HepG2 (cell line): ENCODE results near the gene SMARCB1. TPM values are rescaled to one million over a fixed set of nuclear protein-coding genes. Genes with fewer than 3 reads are reported as not detected.
A peak's percentile ranks its signal among the peaks of the same experiment; 100 is the strongest.

ENCODE experiments used
- CBFB ChIP-seq: sonication (generic); formaldehyde crosslinking; IDR thresholded peaks from 2 replicates; pipeline ENCODE4 v1.4.0; 2020; ENCODE audit warnings: missing genetic modification reagents
- GABPB1 ChIP-seq: IDR thresholded peaks from 2 replicates; pipeline ENCODE4 v1.6.1; 2016; ENCODE audit warnings: mild to moderate bottlenecking, missing genetic modification reagents, moderate library complexity, missing compliant biosample characterization
- KAT2B ChIP-seq: fragments of 150-350 bp; IDR thresholded peaks from 2 replicates; pipeline ENCODE4 v1.6.1; 2014; ENCODE audit warnings: low read depth, low read length, borderline replicate concordance
- MTF2 ChIP-seq: sonication (generic); formaldehyde crosslinking; IDR thresholded peaks from 2 replicates; pipeline ENCODE4 v1.5.0; 2020; ENCODE audit warnings: missing genetic modification reagents, borderline replicate concordance
- PAX8 ChIP-seq: sonication (generic); formaldehyde crosslinking; IDR thresholded peaks from 2 replicates; pipeline ENCODE4 v1.8.0; 2022; ENCODE audit warnings: mild to moderate bottlenecking, missing genetic modification reagents, borderline replicate concordance
- RELA ChIP-seq: sonication (generic); formaldehyde crosslinking; IDR thresholded peaks from 2 replicates; pipeline ENCODE4 v1.4.0; 2020; ENCODE audit warnings: missing genetic modification reagents
- SNAPC2 ChIP-seq: sonication (generic); formaldehyde crosslinking; IDR thresholded peaks from 2 replicates; pipeline ENCODE4 v1.8.1; 2022; ENCODE audit warnings: mild to moderate bottlenecking, missing genetic modification reagents
- TAF1 ChIP-seq: sonication (generic); formaldehyde crosslinking; IDR thresholded peaks from 2 replicates; pipeline ENCODE4 v1.4.0; 2020; ENCODE audit warnings: missing genetic modification reagents
- XBP1 ChIP-seq: sonication (generic); formaldehyde crosslinking; IDR thresholded peaks from 2 replicates; pipeline ENCODE4 v1.5.0; 2020; ENCODE audit warnings: missing genetic modification reagents
- ZFP82 ChIP-seq: sonication (generic); formaldehyde crosslinking; IDR thresholded peaks from 2 replicates; pipeline ENCODE4 v1.5.1; 2020; ENCODE audit warnings: mild to moderate bottlenecking, missing genetic modification reagents, borderline replicate concordance
- ZNF556 ChIP-seq: sonication (generic); formaldehyde crosslinking; IDR thresholded peaks from 2 replicates; pipeline ENCODE4 v1.4.0; 2020; ENCODE audit warnings: mild to moderate bottlenecking, missing genetic modification reagents, borderline replicate concordance
- ZNF766 ChIP-seq: sonication (generic); formaldehyde crosslinking; IDR thresholded peaks from 2 replicates; pipeline ENCODE4 v1.5.0; 2020; ENCODE audit warnings: missing genetic modification reagents, borderline replicate concordance
- ZSCAN9 ChIP-seq: IDR thresholded peaks from 2 replicates; pipeline ENCODE4 v1.6.1; 2016; ENCODE audit warnings: borderline replicate concordance
- polyA plus RNA-seq, 8 experiments: library from polyadenylated mRNA; depleted of rRNA in 3 of 8; stranded (reverse) in 7 of 8; unstranded in 1 of 8; fragments of >200 nt; fragmentation: Illumina TruSeq in 4 of 8; extraction: Trizol in 4 of 8; gene quantifications; 2 replicates each; pipeline versions ENCODE4 v1.2.1 to v1.2.3, GENCODE V29; 2011 to 2016; ENCODE audit warnings: low read depth in 4 of 8, missing spikeins in 1 of 8, mixed read lengths in 1 of 8; ENCODE audit not compliant: insufficient read depth in 1 of 8
- total RNA-seq, 5 experiments: library from RNA; depleted of rRNA; stranded (reverse); fragments of >200 nt; fragmentation: Illumina TruSeq; extraction: Trizol; gene quantifications; 2 replicates each; pipeline ENCODE4 v1.2.3, GENCODE V29; 2016; ENCODE audit warnings: low read depth in 1 of 5
- TF ChIP-seq, protein P1 (sequence below): fragments of 450-650 bp; IDR thresholded peaks from 2 replicates; pipeline ENCODE4 v1.6.1; 2016
- TF ChIP-seq, protein P2 (sequence below), 2 experiments: sonication (generic) in 1 of 2; formaldehyde crosslinking in 1 of 2; IDR thresholded peaks; 2 replicates each; pipeline versions ENCODE4 v1.4.0 to v1.6.1; 2018 to 2020; ENCODE audit warnings: missing genetic modification reagents in 2 of 2, borderline replicate concordance in 1 of 2, low read depth in 1 of 2, mild to moderate bottlenecking in 1 of 2, missing biosample characterization in 1 of 2
- TF ChIP-seq, protein P3 (sequence below): sonication (generic); formaldehyde crosslinking; IDR thresholded peaks from 2 replicates; pipeline ENCODE4 v1.4.0; 2020; ENCODE audit warnings: missing genetic modification reagents
- TF ChIP-seq, protein P4 (sequence below): sonication (generic); formaldehyde crosslinking; IDR thresholded peaks from 2 replicates; pipeline ENCODE4 v1.4.0; 2020; ENCODE audit warnings: missing genetic modification reagents
- TF ChIP-seq, protein P5 (sequence below): sonication (generic); IDR thresholded peaks from 2 replicates; pipeline ENCODE4 v1.6.1; 2016; ENCODE audit warnings: low read depth, borderline replicate concordance
- TF ChIP-seq, protein P6 (sequence below): IDR thresholded peaks from 2 replicates; pipeline ENCODE4 v1.6.1; 2018; ENCODE audit warnings: missing genetic modification reagents, mild to moderate bottlenecking, missing compliant biosample characterization

The SMARCB1 gene
- total and polyA plus RNA-seq, 2 of the 13 experiments (the other 11 are each of a cell fraction or from before 2014, with no cell fraction given) = 74.0 to 166 TPM

DNA sequence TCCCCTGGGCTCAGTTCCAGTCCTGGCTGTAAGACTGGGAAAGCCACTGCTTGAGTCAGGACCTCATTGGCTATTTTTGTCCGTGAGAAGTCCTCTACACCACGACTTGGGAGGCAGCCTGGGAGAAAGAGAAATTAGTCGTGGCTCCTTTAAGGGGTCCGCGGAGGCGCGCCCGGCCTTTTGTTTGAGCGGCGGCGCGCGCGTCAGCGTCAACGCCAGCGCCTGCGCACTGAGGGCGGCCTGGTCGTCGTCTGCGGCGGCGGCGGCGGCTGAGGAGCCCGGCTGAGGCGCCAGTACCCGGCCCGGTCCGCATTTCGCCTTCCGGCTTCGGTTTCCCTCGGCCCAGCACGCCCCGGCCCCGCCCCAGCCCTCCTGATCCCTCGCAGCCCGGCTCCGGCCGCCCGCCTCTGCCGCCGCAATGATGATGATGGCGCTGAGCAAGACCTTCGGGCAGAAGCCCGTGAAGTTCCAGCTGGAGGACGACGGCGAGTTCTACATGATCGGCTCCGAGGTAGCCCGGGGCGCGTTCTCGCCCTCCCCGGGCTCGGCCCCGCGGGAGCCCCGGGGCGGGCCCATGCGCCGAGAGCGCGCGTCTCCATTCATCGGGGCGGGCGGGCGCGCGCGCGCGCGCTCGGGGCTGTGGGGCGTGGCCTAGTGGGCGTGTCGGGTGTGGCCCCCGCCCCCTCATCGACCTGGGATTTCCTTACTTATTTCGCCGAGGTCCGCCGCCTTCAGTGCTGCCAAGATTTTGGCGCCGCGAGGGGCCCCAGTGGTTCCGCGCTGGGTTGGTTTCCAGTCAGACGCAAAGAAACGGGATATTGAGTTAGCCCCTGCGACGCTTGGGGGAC is at the start of gene SMARCB1 (continued):
- TF ChIP-seq GABPB1 (peak; percentile 58; the same call in 1 of the 2 replicates), ZSCAN9 (no peak), TAF1 (CRISPR knock-in tag) (peak; percentile 55), ZNF556 (CRISPR knock-in tag) (no peak), PAX8 (CRISPR knock-in tag) (no peak), ZFP82 (CRISPR knock-in tag) (peak; percentile 31; the same call in 1 of the 2 replicates), ZNF766 (peak; percentile 38; the same call in 1 of the 2 replicates), MTF2 (CRISPR knock-in tag) (no peak), RELA (CRISPR knock-in tag) (0 out of 2 replicates have a peak, but pooled peaks have one; percentile 55), CBFB (CRISPR knock-in tag) (0 out of 2 replicates have a peak, but pooled peaks have one; percentile 9), KAT2B (0 out of 2 replicates have a peak, but pooled peaks have one; percentile 5), XBP1 (CRISPR knock-in tag) (no peak), SNAPC2 (CRISPR knock-in tag) (peak; percentile 41; the same call in 1 of the 2 replicates)
- TF ChIP-seq, protein P1, sequence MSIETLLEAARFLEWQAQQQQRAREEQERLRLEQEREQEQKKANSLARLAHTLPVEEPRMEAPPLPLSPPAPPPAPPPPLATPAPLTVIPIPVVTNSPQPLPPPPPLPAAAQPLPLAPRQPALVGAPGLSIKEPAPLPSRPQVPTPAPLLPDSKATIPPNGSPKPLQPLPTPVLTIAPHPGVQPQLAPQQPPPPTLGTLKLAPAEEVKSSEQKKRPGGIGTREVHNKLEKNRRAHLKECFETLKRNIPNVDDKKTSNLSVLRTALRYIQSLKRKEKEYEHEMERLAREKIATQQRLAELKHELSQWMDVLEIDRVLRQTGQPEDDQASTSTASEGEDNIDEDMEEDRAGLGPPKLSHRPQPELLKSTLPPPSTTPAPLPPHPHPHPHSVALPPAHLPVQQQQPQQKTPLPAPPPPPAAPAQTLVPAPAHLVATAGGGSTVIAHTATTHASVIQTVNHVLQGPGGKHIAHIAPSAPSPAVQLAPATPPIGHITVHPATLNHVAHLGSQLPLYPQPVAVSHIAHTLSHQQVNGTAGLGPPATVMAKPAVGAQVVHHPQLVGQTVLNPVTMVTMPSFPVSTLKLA = no peak
- TF ChIP-seq, protein P2, sequence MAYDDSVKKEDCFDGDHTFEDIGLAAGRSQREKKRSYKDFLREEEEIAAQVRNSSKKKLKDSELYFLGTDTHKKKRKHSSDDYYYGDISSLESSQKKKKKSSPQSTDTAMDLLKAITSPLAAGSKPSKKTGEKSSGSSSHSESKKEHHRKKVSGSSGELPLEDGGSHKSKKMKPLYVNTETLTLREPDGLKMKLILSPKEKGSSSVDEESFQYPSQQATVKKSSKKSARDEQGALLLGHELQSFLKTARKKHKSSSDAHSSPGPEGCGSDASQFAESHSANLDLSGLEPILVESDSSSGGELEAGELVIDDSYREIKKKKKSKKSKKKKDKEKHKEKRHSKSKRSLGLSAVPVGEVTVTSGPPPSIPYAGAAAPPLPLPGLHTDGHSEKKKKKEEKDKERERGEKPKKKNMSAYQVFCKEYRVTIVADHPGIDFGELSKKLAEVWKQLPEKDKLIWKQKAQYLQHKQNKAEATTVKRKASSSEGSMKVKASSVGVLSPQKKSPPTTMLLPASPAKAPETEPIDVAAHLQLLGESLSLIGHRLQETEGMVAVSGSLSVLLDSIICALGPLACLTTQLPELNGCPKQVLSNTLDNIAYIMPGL (CRISPR knock-in tag; IDR thresholded peaks at IDR 0.05; ENCODE audit: borderline replicate concordance in 1 of 2, low read depth in 1 of 2) = peak in 1 of 2 experiments; percentile 70; a peak in 3 of 4 replicates
- TF ChIP-seq, protein P3, sequence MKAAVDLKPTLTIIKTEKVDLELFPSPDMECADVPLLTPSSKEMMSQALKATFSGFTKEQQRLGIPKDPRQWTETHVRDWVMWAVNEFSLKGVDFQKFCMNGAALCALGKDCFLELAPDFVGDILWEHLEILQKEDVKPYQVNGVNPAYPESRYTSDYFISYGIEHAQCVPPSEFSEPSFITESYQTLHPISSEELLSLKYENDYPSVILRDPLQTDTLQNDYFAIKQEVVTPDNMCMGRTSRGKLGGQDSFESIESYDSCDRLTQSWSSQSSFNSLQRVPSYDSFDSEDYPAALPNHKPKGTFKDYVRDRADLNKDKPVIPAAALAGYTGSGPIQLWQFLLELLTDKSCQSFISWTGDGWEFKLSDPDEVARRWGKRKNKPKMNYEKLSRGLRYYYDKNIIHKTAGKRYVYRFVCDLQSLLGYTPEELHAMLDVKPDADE = no peak
- TF ChIP-seq, protein P4, sequence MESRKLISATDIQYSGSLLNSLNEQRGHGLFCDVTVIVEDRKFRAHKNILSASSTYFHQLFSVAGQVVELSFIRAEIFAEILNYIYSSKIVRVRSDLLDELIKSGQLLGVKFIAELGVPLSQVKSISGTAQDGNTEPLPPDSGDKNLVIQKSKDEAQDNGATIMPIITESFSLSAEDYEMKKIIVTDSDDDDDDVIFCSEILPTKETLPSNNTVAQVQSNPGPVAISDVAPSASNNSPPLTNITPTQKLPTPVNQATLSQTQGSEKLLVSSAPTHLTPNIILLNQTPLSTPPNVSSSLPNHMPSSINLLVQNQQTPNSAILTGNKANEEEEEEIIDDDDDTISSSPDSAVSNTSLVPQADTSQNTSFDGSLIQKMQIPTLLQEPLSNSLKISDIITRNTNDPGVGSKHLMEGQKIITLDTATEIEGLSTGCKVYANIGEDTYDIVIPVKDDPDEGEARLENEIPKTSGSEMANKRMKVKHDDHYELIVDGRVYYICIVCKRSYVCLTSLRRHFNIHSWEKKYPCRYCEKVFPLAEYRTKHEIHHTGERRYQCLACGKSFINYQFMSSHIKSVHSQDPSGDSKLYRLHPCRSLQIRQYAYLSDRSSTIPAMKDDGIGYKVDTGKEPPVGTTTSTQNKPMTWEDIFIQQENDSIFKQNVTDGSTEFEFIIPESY (CRISPR knock-in tag) = no peak
- TF ChIP-seq, protein P5, sequence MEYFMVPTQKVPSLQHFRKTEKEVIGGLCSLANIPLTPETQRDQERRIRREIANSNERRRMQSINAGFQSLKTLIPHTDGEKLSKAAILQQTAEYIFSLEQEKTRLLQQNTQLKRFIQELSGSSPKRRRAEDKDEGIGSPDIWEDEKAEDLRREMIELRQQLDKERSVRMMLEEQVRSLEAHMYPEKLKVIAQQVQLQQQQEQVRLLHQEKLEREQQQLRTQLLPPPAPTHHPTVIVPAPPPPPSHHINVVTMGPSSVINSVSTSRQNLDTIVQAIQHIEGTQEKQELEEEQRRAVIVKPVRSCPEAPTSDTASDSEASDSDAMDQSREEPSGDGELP = no peak
- TF ChIP-seq, protein P6, sequence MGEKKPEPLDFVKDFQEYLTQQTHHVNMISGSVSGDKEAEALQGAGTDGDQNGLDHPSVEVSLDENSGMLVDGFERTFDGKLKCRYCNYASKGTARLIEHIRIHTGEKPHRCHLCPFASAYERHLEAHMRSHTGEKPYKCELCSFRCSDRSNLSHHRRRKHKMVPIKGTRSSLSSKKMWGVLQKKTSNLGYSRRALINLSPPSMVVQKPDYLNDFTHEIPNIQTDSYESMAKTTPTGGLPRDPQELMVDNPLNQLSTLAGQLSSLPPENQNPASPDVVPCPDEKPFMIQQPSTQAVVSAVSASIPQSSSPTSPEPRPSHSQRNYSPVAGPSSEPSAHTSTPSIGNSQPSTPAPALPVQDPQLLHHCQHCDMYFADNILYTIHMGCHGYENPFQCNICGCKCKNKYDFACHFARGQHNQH (CRISPR knock-in tag) = 0 out of 2 replicates have a peak, but pooled peaks have one; percentile 24
